Measurements from ENCODE around the gene SAMD3.
A peak's percentile ranks its signal among the peaks of the same experiment; 100 is the strongest.
"Not testable (repeated sequence)": the region's sequence is repeated elsewhere in the genome, so short reads cannot be mapped to it uniquely, and the experiment has no call there.

SAMD3 gene

GRCh38 chr6:130240232-130240631 is 17.5 kb upstream of the SAMD3 start:
- no peak for FAIRE-seq
- no peak for TF ChIP-seq POLR2A (IDR thresholded peaks at IDR 0.05; ENCODE audit: low read depth, low read length)
- TF ChIP-seq TAF1 (IDR thresholded peaks at IDR 0.05; ENCODE audit: borderline replicate concordance, low read depth, low read length): no peak
- no peak for TF ChIP-seq POLR2AphosphoS5 (IDR thresholded peaks at IDR 0.05; ENCODE audit: low read depth, low read length)
- DNase-seq (ENCODE audit: insufficient read length): no peak

DNA sequence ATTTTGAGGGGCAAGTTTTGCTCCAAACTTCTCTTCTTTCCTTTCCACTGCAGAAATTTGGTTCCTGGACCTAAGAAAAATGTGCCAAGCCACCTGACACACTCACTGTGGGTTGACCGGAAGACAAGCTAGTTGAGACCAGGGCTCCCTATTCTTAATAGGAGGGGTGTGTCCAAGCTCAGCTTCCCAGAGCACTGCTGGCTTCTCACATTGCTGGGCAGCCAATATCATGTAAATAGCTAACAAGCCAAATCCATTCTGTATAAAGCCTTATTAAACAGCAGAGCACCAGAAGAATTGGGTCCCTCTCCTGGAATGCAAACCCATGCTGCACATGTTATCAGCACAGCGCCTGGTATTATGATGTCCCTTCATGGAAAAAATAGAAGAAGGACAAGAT is 17.0 kb upstream of the SAMD3 start:
- FAIRE-seq (no peak), DNase-seq (ENCODE audit: insufficient read length) (no peak)
- TF ChIP-seq TAF1 (IDR thresholded peaks at IDR 0.05; ENCODE audit: borderline replicate concordance, low read depth, low read length) (no peak), POLR2AphosphoS5 (IDR thresholded peaks at IDR 0.05; ENCODE audit: low read depth, low read length) (no peak), POLR2A (IDR thresholded peaks at IDR 0.05; ENCODE audit: low read depth, low read length) (no peak)

DNA sequence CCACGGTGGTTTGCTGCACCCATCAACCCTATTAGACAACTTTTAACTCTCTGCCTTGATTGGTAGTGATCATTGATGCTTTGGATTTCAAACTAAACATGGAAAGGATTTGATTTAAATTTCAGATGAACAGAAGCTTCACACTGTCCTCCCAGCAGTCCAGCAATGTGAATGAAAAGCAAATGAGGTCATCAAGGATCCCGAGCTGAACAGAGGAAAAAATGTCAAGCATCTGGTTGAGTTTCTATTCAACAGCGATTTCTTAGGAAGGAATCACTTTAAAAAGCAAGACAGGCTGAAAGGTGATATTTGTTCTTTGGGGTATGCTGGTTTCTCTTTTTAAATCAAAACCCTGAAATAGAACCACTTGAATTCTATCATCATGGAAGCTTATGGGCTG is 10.6 kb upstream of the SAMD3 start:
- FAIRE-seq: no peak
- DNase-seq (ENCODE audit: insufficient read length): no peak
- TF ChIP-seq POLR2A (IDR thresholded peaks at IDR 0.05; ENCODE audit: low read depth, low read length) (no peak), TAF1 (IDR thresholded peaks at IDR 0.05; ENCODE audit: borderline replicate concordance, low read depth, low read length) (no peak), POLR2AphosphoS5 (IDR thresholded peaks at IDR 0.05; ENCODE audit: low read depth, low read length) (no peak)

GRCh38 chr6:130230531-130230930 is 7.8 kb upstream of the SAMD3 start:
- not testable (repeated sequence) for DNase-seq (ENCODE audit: insufficient read length); FAIRE-seq

- DNase-seq (ENCODE audit: insufficient read length) (no peak), FAIRE-seq (no peak)
- TF ChIP-seq TAF1 (IDR thresholded peaks at IDR 0.05; ENCODE audit: borderline replicate concordance, low read depth, low read length): no peak
- TF ChIP-seq POLR2A (IDR thresholded peaks at IDR 0.05; ENCODE audit: low read depth, low read length): no peak
- no peak for TF ChIP-seq POLR2AphosphoS5 (IDR thresholded peaks at IDR 0.05; ENCODE audit: low read depth, low read length)
These were observed 6.9 kb upstream of the SAMD3 start for GRCh38 chr6:130229645-130230044.

- TF ChIP-seq POLR2A (IDR thresholded peaks at IDR 0.05; ENCODE audit: low read depth, low read length) (no peak), POLR2AphosphoS5 (IDR thresholded peaks at IDR 0.05; ENCODE audit: low read depth, low read length) (no peak), TAF1 (IDR thresholded peaks at IDR 0.05; ENCODE audit: borderline replicate concordance, low read depth, low read length) (no peak)
- DNase-seq (ENCODE audit: insufficient read length) (peak; percentile 22), FAIRE-seq (peak; percentile 46)
These were observed 757 bp upstream of the SAMD3 start for GRCh38 chr6:130223508-130223907.

DNA sequence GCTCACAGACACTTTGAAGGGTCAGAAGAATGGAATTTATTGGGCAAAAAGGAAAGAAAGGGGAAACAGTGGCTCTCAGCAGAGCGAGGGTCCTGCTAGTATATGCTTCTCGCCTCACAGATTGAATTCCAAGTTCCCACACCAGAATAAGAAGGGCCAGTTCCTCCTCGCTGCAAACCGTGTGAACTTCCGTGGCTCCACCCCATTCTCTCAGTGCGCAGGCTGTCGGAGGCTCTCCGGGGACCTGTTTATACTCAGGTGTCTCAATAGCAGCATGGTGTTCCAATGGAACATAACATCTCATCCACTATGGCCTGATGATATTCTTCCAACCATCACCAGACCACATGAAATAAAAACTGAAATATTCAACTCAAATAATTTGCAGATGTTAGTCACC is 4.6 kb downstream of the SAMD3 start:
- TF ChIP-seq POLR2AphosphoS5 (IDR thresholded peaks at IDR 0.05; ENCODE audit: low read depth, low read length): no peak
- no peak for TF ChIP-seq POLR2A (IDR thresholded peaks at IDR 0.05; ENCODE audit: low read depth, low read length)
- no peak for TF ChIP-seq TAF1 (IDR thresholded peaks at IDR 0.05; ENCODE audit: borderline replicate concordance, low read depth, low read length)
- FAIRE-seq: no peak

DNA sequence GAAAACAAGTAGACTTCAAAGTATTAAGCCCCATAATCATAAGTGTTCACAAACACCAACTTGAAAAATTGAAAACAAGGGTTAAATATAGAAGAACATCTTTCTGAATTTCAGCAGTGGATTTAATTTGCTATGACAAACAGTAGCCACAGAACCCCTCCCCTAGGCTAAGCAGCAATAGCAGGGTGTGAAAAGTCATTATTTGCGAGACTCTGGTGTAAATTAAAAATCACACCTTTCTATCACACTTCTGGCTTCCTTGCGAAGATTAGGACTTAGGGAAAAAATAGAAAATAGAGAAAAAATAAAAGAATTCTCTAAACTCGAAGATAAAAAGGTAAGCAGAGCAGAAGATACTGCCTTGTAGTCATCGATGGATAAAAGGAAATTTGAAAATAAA is 6.1 kb downstream of the SAMD3 start:
- DNase-seq (ENCODE audit: insufficient read length) (no peak), FAIRE-seq (no peak)
- TF ChIP-seq POLR2AphosphoS5 (IDR thresholded peaks at IDR 0.05; ENCODE audit: low read depth, low read length) (no peak), TAF1 (IDR thresholded peaks at IDR 0.05; ENCODE audit: borderline replicate concordance, low read depth, low read length) (no peak), POLR2A (IDR thresholded peaks at IDR 0.05; ENCODE audit: low read depth, low read length) (no peak)

More for the DNA sequence above, 4.6 kb downstream of the SAMD3 start:
- no peak for DNase-seq (ENCODE audit: insufficient read length)

DNA sequence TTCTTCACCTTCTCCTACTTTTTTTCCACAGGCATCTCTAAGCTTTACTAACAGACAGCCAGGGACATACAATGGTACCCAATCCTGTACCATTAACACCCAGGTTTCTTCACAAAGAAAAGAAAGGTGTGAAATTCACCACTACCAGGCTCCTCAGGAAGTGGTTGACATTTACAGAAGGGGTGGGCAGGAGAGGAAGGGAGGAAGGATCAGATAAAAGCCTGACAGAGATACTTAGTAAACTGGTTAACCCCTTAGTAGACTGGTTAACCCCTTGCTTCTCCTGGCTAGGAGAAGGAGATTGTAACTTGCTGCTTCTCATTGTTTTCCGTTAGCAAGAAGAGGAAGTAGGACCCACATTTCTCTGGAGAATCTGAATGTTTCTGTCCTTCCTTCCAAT is 7.2 kb downstream of the SAMD3 start:
- no peak for DNase-seq (ENCODE audit: insufficient read length)
- peak; percentile 62 for FAIRE-seq
- TF ChIP-seq TAF1 (IDR thresholded peaks at IDR 0.05; ENCODE audit: borderline replicate concordance, low read depth, low read length) (no peak), POLR2A (IDR thresholded peaks at IDR 0.05; ENCODE audit: low read depth, low read length) (no peak), POLR2AphosphoS5 (IDR thresholded peaks at IDR 0.05; ENCODE audit: low read depth, low read length) (no peak)

- TF ChIP-seq TAF1 (IDR thresholded peaks at IDR 0.05; ENCODE audit: borderline replicate concordance, low read depth, low read length): no peak
- no peak for TF ChIP-seq POLR2AphosphoS5 (IDR thresholded peaks at IDR 0.05; ENCODE audit: low read depth, low read length)
- TF ChIP-seq POLR2A (IDR thresholded peaks at IDR 0.05; ENCODE audit: low read depth, low read length): no peak
- FAIRE-seq: no peak
- no peak for DNase-seq (ENCODE audit: insufficient read length)
These were observed 10.4 kb downstream of the SAMD3 start for GRCh38 chr6:130212215-130212874.

- FAIRE-seq (no peak), DNase-seq (ENCODE audit: insufficient read length) (no peak)
- TF ChIP-seq TAF1 (IDR thresholded peaks at IDR 0.05; ENCODE audit: borderline replicate concordance, low read depth, low read length) (no peak), POLR2A (IDR thresholded peaks at IDR 0.05; ENCODE audit: low read depth, low read length) (no peak), POLR2AphosphoS5 (IDR thresholded peaks at IDR 0.05; ENCODE audit: low read depth, low read length) (no peak)
These were observed 11.1 kb downstream of the SAMD3 start for GRCh38 chr6:130211691-130212090.

DNA sequence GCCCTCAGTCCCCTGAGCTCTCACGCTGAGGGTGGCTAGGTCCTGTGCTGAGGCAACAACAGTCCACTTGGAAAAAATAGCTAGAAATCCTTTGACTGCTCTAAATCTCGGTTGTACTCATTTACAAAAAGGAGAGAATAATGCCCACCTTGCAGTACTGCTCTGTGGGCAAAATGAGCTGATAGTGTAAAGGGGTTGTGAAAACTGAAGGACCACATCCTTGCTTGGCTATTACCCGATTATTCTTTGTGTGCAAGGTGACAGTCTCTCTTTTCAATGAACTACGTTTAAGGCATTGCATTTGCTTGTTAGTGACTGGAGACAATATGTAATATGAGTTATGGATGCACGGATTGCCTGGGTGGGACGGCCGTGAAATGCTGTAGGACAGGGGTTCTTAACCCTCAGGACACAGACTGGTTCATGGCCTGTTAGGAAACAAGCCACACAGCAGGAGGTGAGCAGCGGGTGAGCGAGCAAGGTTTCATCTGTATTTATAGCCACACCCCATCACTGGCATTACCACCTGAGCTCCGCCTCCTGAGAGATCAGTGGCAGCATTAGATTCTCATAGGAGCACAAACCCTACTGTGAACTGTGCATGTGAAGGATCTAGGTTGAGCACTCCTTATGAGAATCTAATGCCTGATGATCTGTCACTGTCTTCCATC is 14.6 kb downstream of the SAMD3 start:
- DNase-seq (ENCODE audit: insufficient read length) (no peak), FAIRE-seq (no peak)
- no peak for TF ChIP-seq POLR2AphosphoS5 (IDR thresholded peaks at IDR 0.05; ENCODE audit: low read depth, low read length)
- TF ChIP-seq POLR2A (IDR thresholded peaks at IDR 0.05; ENCODE audit: low read depth, low read length): no peak
- TF ChIP-seq TAF1 (IDR thresholded peaks at IDR 0.05; ENCODE audit: borderline replicate concordance, low read depth, low read length): no peak

Data from GM12892 (cell line).